Stromal cell of bone marrow (primary cell): ENCODE results near the gene PDIA2.

Source experiments
- DNase-seq: peaks from one replicate; pipeline ENCODE4 v3.0.0-alpha.2; 2012; ENCODE audit warnings: low read depth

The PDIA2 gene

GRCh38 chr16:280991-281659 lies 1.8 kb upstream of the PDIA2 start:
- DNase-seq, result no peak

GRCh38 chr16:281660-282255 lies 1.2 kb upstream of the PDIA2 start:
- DNase-seq, result no peak

GRCh38 chr16:282491-282890 lies 473 bp upstream of the PDIA2 start:
- DNase-seq, result no peak

- no peak for DNase-seq
These were observed 1.5 kb downstream of the PDIA2 start for GRCh38 chr16:284204-285120.

GRCh38 chr16:285146-286055 lies 2.4 kb downstream of the PDIA2 start:
- DNase-seq, result no peak

- no peak for DNase-seq
These were observed 3.7 kb downstream of the PDIA2 start for GRCh38 chr16:286491-287297.

- DNase-seq, result no peak
These were observed 4.4 kb downstream of the PDIA2 start for GRCh38 chr16:287298-287811.

- DNase-seq, result no peak
These were observed 5.3 kb downstream of the PDIA2 start for GRCh38 chr16:287981-288920.

GRCh38 chr16:289395-289997 lies 6.5 kb downstream of the PDIA2 start:
- no peak for DNase-seq

- no peak for DNase-seq
These were observed 7.2 kb downstream of the PDIA2 start for GRCh38 chr16:290015-290680.

GRCh38 chr16:290681-291405 lies 7.9 kb downstream of the PDIA2 start:
- no peak for DNase-seq

GRCh38 chr16:291539-291938 lies 8.6 kb downstream of the PDIA2 start:
- DNase-seq, result no peak

GRCh38 chr16:293043-293775 lies 10.2 kb downstream of the PDIA2 start:
- DNase-seq, result no peak

- no peak for DNase-seq
These were observed 13.3 kb downstream of the PDIA2 start for GRCh38 chr16:296276-296675.

GRCh38 chr16:296806-297510 lies 14.0 kb downstream of the PDIA2 start:
- DNase-seq, result no peak

- no peak for DNase-seq
These were observed 14.9 kb downstream of the PDIA2 start for GRCh38 chr16:297832-298231.

GRCh38 chr16:301235-301634 lies 18.3 kb downstream of the PDIA2 start:
- DNase-seq, result no peak
